Ishikawa (cell line): ENCODE results near the gene TM7SF2.

Experiments
- CEBPB ChIP-seq: IDR thresholded peaks from 2 replicates; pipeline ENCODE4 v1.6.1; 2012
- CREB1 ChIP-seq: IDR thresholded peaks from 2 replicates; pipeline ENCODE4 v1.6.1; 2012; ENCODE audit warnings: low read depth
- EP300 ChIP-seq: IDR thresholded peaks from 2 replicates; pipeline ENCODE4 v1.6.1; 2012; ENCODE audit warnings: borderline replicate concordance
- NFIC ChIP-seq: IDR thresholded peaks from 2 replicates; pipeline ENCODE4 v1.6.1; 2012
- RAD21 ChIP-seq: IDR thresholded peaks from 2 replicates; pipeline ENCODE4 v1.6.1; 2012; ENCODE audit warnings: low read depth
- TAF1 ChIP-seq: IDR thresholded peaks from 2 replicates; pipeline ENCODE4 v1.6.1; 2012; ENCODE audit warnings: low read depth, mild to moderate bottlenecking
- TCF12 ChIP-seq: IDR thresholded peaks from 2 replicates; pipeline ENCODE4 v1.6.1; 2012; ENCODE audit warnings: low read depth
- TF ChIP-seq, protein P1 (sequence below): IDR thresholded peaks from 2 replicates; pipeline ENCODE4 v1.6.1; 2012; ENCODE audit warnings: low read depth, mild to moderate bottlenecking

DNA sequence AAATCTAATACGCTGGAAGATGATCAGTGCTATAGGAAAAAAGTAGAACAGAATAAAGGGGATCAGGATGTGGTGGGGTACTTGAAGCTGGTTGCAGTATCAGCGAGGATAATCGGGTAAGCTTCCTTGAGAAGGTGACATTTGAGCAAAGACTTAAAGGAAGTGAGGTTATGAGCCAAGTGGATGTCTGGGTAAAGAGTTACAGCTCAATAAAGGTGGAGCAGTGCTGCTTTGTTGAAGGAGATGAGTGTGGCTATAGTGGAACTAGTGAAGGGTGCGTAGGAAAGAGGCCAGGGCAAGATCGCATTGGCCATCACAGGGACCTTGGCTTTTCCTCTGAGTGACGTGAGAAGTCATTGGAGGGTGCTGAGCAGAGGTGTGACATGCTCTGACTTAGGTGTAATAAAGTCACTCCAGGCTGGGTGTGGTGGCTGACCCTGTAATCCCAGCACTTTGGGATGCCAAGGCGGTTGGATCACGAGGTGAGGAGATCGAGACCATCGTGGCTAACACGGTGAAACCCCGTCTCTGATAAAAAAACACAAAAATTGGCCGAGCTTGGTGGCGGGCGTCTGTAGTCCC is 24.9 kb downstream of the TM7SF2 start:
- TF ChIP-seq, protein P1, sequence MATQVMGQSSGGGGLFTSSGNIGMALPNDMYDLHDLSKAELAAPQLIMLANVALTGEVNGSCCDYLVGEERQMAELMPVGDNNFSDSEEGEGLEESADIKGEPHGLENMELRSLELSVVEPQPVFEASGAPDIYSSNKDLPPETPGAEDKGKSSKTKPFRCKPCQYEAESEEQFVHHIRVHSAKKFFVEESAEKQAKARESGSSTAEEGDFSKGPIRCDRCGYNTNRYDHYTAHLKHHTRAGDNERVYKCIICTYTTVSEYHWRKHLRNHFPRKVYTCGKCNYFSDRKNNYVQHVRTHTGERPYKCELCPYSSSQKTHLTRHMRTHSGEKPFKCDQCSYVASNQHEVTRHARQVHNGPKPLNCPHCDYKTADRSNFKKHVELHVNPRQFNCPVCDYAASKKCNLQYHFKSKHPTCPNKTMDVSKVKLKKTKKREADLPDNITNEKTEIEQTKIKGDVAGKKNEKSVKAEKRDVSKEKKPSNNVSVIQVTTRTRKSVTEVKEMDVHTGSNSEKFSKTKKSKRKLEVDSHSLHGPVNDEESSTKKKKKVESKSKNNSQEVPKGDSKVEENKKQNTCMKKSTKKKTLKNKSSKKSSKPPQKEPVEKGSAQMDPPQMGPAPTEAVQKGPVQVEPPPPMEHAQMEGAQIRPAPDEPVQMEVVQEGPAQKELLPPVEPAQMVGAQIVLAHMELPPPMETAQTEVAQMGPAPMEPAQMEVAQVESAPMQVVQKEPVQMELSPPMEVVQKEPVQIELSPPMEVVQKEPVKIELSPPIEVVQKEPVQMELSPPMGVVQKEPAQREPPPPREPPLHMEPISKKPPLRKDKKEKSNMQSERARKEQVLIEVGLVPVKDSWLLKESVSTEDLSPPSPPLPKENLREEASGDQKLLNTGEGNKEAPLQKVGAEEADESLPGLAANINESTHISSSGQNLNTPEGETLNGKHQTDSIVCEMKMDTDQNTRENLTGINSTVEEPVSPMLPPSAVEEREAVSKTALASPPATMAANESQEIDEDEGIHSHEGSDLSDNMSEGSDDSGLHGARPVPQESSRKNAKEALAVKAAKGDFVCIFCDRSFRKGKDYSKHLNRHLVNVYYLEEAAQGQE = no peak
- no peak for TF ChIP-seq EP300
- TF ChIP-seq TAF1 = no peak
- TF ChIP-seq CEBPB = no peak
- TF ChIP-seq CREB1 = no peak
- TF ChIP-seq NFIC = no peak
- no peak for TF ChIP-seq RAD21
- no peak for TF ChIP-seq TCF12
